ENCODE measurements around the gene FBP2.

- TF ChIP-seq CTCF (IDR thresholded peaks at IDR 0.05): no peak
- TF ChIP-seq POLR2A (IDR thresholded peaks at IDR 0.05): no peak
These were observed 7.1 kb upstream of the FBP2 start for GRCh38 chr9:94600715-94601114.

Measured in right lobe of liver (tissue), 4 donors.